CD4-positive, alpha-beta T cell treated with Interleukin-15 for 4 hours (primary cell): Measurements from ENCODE around the gene KRT86.
"Not testable (repeated sequence)": the region's sequence is repeated elsewhere in the genome, so short reads cannot be mapped to it uniquely, and the experiment has no call there.

Experiments used
- DNase-seq: peaks from one replicate; pipeline ENCODE4 v3.0.0-alpha.2; 2020; ENCODE audit warnings: low spot score

Gene KRT86

DNA sequence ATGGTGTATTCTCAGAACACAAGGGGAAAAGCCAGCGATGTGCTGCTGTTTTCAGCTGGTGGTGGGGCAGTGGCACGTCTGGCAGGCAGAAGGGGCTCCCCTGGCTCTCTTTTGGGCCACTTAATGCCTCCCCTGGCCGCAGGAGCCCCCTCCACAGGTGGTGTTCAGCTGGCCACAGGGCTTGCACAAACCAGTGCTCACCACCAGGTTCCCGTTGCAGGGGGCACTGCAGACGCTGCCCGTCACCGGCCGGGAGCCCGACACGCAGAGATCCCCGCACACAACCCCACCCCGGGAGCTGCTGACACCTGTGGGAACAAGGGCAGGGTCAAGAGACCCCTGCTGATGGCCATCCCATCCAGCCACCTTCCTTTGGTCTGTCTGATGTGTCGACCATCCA lies 40.1 kb downstream of the KRT86 start:
- no peak for DNase-seq

GRCh38 chr12:52315721-52316120 lies 41.3 kb downstream of the KRT86 start:
- DNase-seq: not testable (repeated sequence)

GRCh38 chr12:52316290-52316689 lies 41.8 kb downstream of the KRT86 start:
- no peak for DNase-seq

DNA sequence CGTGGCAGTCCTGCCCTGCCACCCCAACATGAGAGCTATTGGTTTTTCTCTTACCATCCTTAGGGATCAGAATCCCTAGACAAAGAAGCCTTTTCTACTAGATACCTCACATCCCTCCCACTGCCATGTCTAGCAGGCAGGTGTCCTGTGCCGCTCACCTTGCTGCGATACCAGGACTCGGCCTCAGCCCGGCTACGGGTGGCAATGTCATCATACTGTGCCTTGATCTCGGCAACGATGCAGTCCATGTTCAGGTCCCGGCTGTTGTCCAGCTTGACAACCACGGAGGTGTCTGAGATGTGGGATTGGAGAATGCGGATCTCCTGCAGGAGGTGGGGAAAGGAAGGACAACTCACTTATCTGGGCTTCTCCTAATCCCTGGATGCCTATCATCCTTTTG lies 42.3 kb downstream of the KRT86 start:
- DNase-seq: no peak

- DNase-seq: no peak
Measured at GRCh38 chr12:52317468-52318052, 43.1 kb downstream of the KRT86 start.

DNA sequence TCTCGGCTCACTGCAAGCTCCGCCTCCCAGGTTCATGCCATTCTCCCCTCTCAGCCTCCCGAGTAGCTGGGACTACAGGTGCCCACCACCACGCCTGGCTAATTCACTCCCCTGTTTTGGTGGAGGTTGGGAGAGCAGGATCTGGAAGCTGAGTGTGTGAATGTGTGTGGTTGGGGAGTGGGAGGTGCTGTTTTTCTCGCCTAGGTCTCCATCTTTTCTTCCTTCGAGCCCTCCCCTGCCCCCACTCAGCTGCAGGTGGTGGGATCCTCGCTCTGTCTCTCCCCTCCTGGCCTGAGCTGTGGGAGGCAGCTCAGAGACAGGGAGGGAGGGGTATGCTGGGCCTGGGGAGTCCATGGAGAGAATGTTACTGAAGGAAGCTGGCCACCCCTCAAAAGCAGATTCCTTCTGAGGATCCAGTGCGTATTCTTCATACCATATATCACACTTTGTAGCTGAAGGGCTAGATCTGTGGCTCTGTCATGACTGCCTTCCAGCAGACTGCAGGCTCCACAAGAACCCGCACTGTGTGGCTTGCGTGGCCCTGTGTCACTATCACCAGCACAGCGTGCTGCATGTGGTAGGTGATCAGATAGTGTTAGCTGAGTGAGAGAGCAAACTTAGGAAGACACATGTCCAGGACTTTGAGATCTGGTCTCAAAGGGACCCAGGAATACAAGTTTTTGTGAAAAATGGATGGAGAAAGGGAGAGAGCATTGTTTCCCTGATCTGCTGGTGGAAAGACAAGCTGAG lies 44.0 kb downstream of the KRT86 start:
- DNase-seq: no peak

GRCh38 chr12:52319097-52319496 lies 44.7 kb downstream of the KRT86 start:
- no peak for DNase-seq

GRCh38 chr12:52320784-52321400 lies 46.4 kb downstream of the KRT86 start, which contains the start of gene KRT83:
TSS of gene KRT83 (minus strand) at chr12:52321398. CDS start at chr12:52321335, 63 bp downstream.
- DNase-seq: no peak

DNA sequence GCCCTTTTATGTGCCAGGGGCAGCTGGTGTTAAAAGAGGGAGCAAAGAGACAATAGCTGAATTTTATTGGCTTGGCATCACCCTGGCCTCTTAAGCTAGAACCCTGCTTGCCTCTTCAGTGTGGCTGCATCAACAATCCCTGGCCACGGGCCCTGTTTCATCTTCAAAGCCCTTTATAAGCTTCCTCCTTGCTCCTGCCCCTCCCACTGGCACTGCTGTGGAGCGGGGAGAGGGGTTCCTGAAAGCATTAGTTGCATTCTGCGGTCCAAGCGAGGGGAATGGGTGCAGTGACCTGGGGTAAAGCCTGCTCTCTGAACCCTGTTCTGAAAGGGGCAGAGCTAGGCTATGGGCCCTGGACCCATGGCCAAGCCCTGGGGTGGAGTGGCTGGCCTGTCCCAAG lies 47.0 kb downstream of the KRT86 start:
- no peak for DNase-seq

- DNase-seq: no peak
Measured at GRCh38 chr12:52322069-52322468, 47.6 kb downstream of the KRT86 start.

DNA sequence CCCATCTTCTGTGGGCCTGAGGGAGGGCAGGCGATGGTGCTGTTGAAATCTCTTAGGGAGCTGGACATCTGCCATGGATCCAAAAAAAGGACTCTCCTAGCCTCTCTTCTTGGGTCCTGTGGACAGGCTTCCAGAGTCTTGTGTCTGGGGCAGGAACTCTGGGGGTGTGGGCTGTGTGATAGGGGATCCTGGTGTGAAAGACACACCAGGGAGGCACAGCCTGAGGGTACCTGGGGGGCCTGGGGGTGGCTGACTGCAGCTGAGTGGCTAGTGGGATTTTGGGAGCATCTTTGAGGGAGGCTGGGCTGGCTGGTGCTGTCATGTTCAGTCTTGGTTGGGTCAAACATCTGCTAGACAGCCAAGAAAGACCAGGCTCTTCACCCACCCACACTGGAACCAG lies 48.6 kb downstream of the KRT86 start:
- DNase-seq: no peak

DNA sequence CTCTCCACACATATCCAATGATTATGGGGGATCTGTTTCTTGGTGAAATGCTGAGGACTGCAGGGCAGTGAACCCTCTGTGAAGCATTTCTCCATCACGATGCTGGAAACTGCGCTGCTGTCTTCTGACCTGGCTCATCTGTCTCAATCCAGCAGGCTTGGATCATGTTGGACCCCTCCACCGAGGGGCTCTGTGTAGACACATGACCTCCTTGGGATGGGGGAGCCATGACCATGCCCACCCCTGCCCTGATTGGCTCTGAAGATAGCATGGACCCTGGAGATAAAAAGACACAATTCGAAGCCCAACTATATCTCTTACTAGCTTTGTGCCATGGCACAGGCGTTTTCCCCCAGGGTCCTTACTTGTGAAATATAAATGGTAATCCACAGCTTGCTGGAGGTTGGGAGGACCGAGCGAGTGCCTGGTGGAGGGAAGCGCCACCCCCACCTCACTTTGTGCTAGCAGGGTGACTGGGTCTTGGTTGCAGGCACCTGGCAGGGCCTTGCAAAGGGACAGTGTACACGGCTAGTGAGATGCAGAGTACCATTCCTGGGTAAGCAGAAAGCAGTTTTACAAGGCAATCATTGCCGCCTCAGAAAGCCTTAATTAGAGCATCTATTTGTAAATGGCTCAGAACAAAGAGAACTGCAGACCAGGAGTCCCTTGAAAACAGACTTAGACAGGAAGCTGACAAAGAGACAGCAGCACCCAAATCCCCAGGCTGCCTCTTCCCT lies 49.1 kb downstream of the KRT86 start:
- DNase-seq: no peak

GRCh38 chr12:52324153-52324444 lies 49.7 kb downstream of the KRT86 start:
- DNase-seq: no peak

GRCh38 chr12:52327052-52327829 lies 52.8 kb downstream of the KRT86 start:
- DNase-seq: peak; percentile 86

- DNase-seq: no peak
Measured at GRCh38 chr12:52327830-52328500, 53.5 kb downstream of the KRT86 start.

DNA sequence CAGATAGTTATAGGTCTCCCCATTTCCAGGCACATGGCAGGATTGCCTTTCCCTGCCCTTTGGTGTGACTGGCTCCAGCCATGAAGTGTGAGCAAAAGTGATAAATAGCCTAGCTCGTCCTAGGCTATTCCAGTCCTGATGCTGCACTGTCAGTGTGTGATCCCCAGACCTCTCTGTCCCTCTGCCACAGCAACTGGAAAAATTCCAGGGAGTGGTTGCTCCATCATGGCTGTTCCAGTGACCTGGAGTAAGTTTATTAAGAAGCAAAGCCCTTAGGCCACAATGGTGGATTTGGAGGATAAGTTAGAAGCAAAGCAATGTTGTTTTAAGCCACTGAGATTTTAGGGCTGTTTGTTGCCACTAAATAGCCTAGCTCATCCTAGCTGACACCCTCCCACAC lies 56.6 kb downstream of the KRT86 start:
- DNase-seq: no peak

- DNase-seq: no peak
Measured at GRCh38 chr12:52331833-52332232, 57.4 kb downstream of the KRT86 start.

GRCh38 chr12:52332381-52332780 lies 57.9 kb downstream of the KRT86 start:
- DNase-seq: no peak

DNA sequence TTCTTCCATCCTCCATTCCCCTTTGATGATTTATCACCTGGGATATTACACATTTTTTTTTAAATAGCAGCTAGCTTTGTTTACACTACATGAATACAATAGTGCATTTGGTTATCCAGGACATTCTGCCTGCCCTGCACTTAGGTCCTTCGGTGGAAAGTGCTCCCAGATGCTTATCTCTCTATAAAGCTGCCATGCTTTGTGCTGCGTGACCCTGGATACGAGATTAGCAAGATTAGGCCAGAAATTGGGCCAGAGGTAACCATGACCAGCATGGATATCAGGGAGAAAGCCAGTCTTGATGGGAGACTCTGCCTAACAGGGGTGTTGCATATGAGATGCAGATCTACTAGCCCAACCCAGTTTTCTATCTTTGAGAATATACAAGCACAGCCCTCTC lies 58.9 kb downstream of the KRT86 start:
- no peak for DNase-seq

- DNase-seq: no peak
Measured at GRCh38 chr12:52334185-52334584, 59.7 kb downstream of the KRT86 start.

DNA sequence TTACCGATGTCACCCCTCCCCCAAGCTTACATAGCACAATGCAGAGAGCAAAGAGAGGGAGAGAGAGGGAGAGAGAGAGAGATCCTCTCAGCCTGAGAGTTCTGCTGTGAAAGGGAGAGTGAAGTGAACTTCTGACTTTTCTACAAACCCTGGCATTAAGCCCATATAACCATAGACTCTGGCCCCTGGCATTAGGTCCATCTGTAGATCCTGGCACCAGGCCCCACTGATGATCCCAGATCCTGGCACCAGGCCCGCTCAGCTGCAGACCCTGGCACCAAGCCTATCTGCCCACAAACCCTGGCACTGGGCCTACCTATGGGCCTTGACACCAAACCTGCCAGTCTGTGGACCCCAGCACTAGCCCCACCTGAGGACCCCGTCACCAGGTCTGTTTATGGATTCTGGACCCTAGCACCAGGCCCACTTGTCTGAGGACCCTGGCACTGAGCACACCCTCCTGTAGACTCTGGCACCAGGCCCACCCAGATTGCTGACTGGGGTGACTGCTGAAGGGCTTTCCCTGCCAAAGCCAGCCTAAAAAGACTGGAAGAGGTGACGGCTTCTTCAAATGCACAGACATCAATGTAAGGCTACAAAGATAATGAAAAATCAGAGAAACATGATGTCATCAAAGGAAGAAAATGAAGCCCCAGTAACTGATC lies 61.3 kb downstream of the KRT86 start:
- DNase-seq: no peak
